MV-4-11 (cell line): ENCODE results near the gene RAPGEF2.

Experiments
- DNase-seq: peaks from one replicate; lab custom pipeline; 2025; lab: John Stamatoyannopoulos, UW

Gene RAPGEF2

GRCh38 chr4:159280442-159281172, 177.7 kb downstream of the RAPGEF2 start:
- peak; percentile 1 for DNase-seq

- DNase-seq = no peak
Measured at GRCh38 chr4:159281771-159282170, 178.9 kb downstream of the RAPGEF2 start.

GRCh38 chr4:159282329-159282728, 179.4 kb downstream of the RAPGEF2 start:
- DNase-seq = no peak

- DNase-seq = no peak
Measured at GRCh38 chr4:159282944-159283343, 180.1 kb downstream of the RAPGEF2 start.

GRCh38 chr4:159283696-159284095, 180.8 kb downstream of the RAPGEF2 start:
- DNase-seq = no peak

- no peak for DNase-seq
Measured at GRCh38 chr4:159284113-159284512, 181.2 kb downstream of the RAPGEF2 start.

- no peak for DNase-seq
Measured at GRCh38 chr4:159284733-159285132, 181.9 kb downstream of the RAPGEF2 start.

- DNase-seq = no peak
Measured at GRCh38 chr4:159287767-159288166, 184.9 kb downstream of the RAPGEF2 start.

- DNase-seq = no peak
Measured at GRCh38 chr4:159289682-159290081, 186.8 kb downstream of the RAPGEF2 start.

- DNase-seq = no peak
Measured at GRCh38 chr4:159290321-159291030, 187.6 kb downstream of the RAPGEF2 start.

GRCh38 chr4:159291176-159291575, 188.3 kb downstream of the RAPGEF2 start:
- no peak for DNase-seq

- DNase-seq = no peak
Measured at GRCh38 chr4:159292137-159292896, 189.4 kb downstream of the RAPGEF2 start.

- peak; percentile 80 for DNase-seq
Measured at GRCh38 chr4:159293811-159294515, 191.1 kb downstream of the RAPGEF2 start.

- DNase-seq = no peak
Measured at GRCh38 chr4:159296061-159296460, 193.2 kb downstream of the RAPGEF2 start.

- no peak for DNase-seq
Measured at GRCh38 chr4:159297091-159297490, 194.2 kb downstream of the RAPGEF2 start.

GRCh38 chr4:159298502-159298901, 195.6 kb downstream of the RAPGEF2 start:
- DNase-seq = no peak

GRCh38 chr4:159303435-159303834, 200.6 kb downstream of the RAPGEF2 start:
- DNase-seq = no peak

- DNase-seq = no peak
Measured at GRCh38 chr4:159305129-159305528, 202.2 kb downstream of the RAPGEF2 start.

- DNase-seq = no peak
Measured at GRCh38 chr4:159307929-159308328, 205.1 kb downstream of the RAPGEF2 start.

- no peak for DNase-seq
Measured at GRCh38 chr4:159308566-159309340, 205.9 kb downstream of the RAPGEF2 start.

- no peak for DNase-seq
Measured at GRCh38 chr4:159312236-159312635, 209.4 kb downstream of the RAPGEF2 start.
